ENCODE results near the gene FAM13A. TPM values are rescaled to one million over a fixed set of nuclear protein-coding genes. Genes with fewer than 3 reads are reported as not detected.

FAM13A gene
- total and polyA plus RNA-seq, 2 of the 8 experiments (the other 6 are each of a cell fraction or from before 2014, with no cell fraction given), result 7.1 to 16.5 TPM

DNA sequence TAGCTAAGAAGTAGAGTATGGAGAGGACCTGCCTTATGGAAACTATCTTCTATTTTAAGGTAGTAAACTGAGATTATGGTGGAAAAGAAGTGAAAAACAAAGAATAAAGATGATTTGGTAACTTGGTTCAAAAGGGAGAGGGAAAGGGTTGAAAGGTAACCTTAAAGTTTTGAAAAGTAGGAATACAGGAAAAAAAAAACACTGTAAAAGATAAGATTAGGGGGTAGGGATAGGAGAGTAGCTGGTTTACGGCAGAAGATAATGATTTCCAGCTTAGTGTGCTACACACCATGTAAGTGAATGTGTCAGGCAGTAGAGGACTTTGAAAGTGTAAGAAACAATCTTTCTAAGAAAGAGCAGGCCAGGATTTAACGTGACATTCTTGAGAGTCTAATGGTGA is 35.3 kb downstream of the FAM13A start:
- no peaks in the 10 kb centered on the region for H3K23me2 ChIP-seq (ENCODE audit: low read depth, low read length)
- H3K23ac ChIP-seq (ENCODE audit: insufficient read length), result no peak overlapping the region
- FAIRE-seq (no peak), DNase-seq (ENCODE audit: low read depth in 1 of 2, low spot score in 2 of 2) (no peak)
- H2BK120ac ChIP-seq (replicated peaks; ENCODE audit: low read depth, low read length), result no peak overlapping the region
- no peak overlapping the region for H2BK20ac ChIP-seq (ENCODE audit: low read length)
- H2AK5ac ChIP-seq (ENCODE audit: low read depth, low read length), result no peak overlapping the region
- no peak overlapping the region for H2BK5ac ChIP-seq (ENCODE audit: low read depth, low read length)
- no peaks in the 10 kb centered on the region for H3K79me2 ChIP-seq (ENCODE audit: control insufficient read depth in 1 of 2, insufficient read depth in 2 of 2, low read length in 2 of 2)
- H3K18ac ChIP-seq (ENCODE audit: extremely low read depth, low read length), result no peak overlapping the region
- no peak overlapping the region for H2AFZ ChIP-seq (ENCODE audit: low read length)
- ChIA-PET CTCF (ENCODE audit: partially characterized antibody) (interaction anchor here (0.6 to 12.0 kb wide), 8 partner anchors 17 to 348 kb away, joined by 3 to 224 read pairs (median 5); partner anchors contain the start of gene TIGD2), POLR2A (ENCODE audit: partially characterized antibody) (interaction anchor here (0.5 to 1.4 kb wide), 2 partner anchors 9 to 198 kb away, joined by 3 to 4 read pairs; no protein-coding TSS in a partner anchor)
- no peak overlapping the region for H3K4me3 ChIP-seq (ENCODE audit: extremely low read depth in 1 of 4, insufficient read depth in 2 of 4, low read depth in 3 of 4, low read length in 4 of 4)
- no peak overlapping the region for H3K4me2 ChIP-seq (ENCODE audit: insufficient read depth in 1 of 2, low read depth in 2 of 2, low read length in 2 of 2)
- H3K79me1 ChIP-seq (ENCODE audit: low read depth, low read length), result no peaks in the 10 kb centered on the region; the same call in 1 of the 2 replicates
- no peak overlapping the region for H3K4ac ChIP-seq (replicated peaks; ENCODE audit: insufficient read length, low read depth, low read length)
- 79% methylated on average over 2 of the region's 2 CpGs; no CpG with 5 or more reads in 1 of the 2 experiments for WGBS, 2 experiments (ENCODE audit: extremely low coverage in 1 of 2, insufficient coverage in 1 of 2, insufficient read length in 1 of 2, insufficient replicate concordance in 2 of 2, low coverage in 1 of 2, low lambda C conversion rate in 2 of 2, missing lambda C conversion rate in 1 of 2)
- no peak overlapping the region for H3K27ac ChIP-seq (ENCODE audit: low read depth, low read length)
- H3K27me3 ChIP-seq (replicated peaks in 1 of 4; ENCODE audit: control insufficient read depth in 3 of 4, extremely low read depth in 1 of 4, insufficient read depth in 3 of 4, low read length in 3 of 4), result no peaks in the 10 kb centered on the region
- no peak overlapping the region for H2BK12ac ChIP-seq (ENCODE audit: low read depth, low read length)
- no peak overlapping the region for H4K91ac ChIP-seq (replicated peaks; ENCODE audit: insufficient read length, low read length)
- TF ChIP-seq E2F6 (IDR thresholded peaks at IDR 0.05), result no peak
- no peak overlapping the region for H4K8ac ChIP-seq (ENCODE audit: extremely low read depth, insufficient read depth, low read length)
- H2BK15ac ChIP-seq (ENCODE audit: low read length), result no peak overlapping the region
- no peaks in the 10 kb centered on the region for H4K20me1 ChIP-seq (replicated peaks in 1 of 2; ENCODE audit: control insufficient read depth in 1 of 2, insufficient read depth in 2 of 2, low read length in 2 of 2)
- H3K9me3 ChIP-seq (ENCODE audit: insufficient read depth in 2 of 2, low read depth in 1 of 2, low read length in 1 of 2), result no peaks in the 10 kb centered on the region
- H3K14ac ChIP-seq (ENCODE audit: insufficient read length), result no peak overlapping the region
- H3K56ac ChIP-seq (replicated peaks; ENCODE audit: insufficient read length, low read depth, low read length), result no peak overlapping the region
- no peak overlapping the region for H4K5ac ChIP-seq (ENCODE audit: insufficient read length, low read depth, low read length)
- peaks cover 0 to 21% (median 14%) of the 10 kb centered on the region in 4 experiments; a peak in 7 of 8 replicates for H3K36me3 ChIP-seq (ENCODE audit: control insufficient read depth in 2 of 4, insufficient read depth in 4 of 4, low read length in 3 of 4)
- H3K9ac ChIP-seq (replicated peaks in 1 of 4; ENCODE audit: extremely low read depth in 1 of 4, low read depth in 3 of 4, low read length in 3 of 4), result no peak overlapping the region
- H3K4me1 ChIP-seq (replicated peaks in 1 of 4; ENCODE audit: control insufficient read depth in 3 of 4, insufficient read depth in 4 of 4, low read length in 3 of 4), result no peaks in the 10 kb centered on the region

All from H1 (cell line).